ENCODE results near the gene PRKCA.

GRCh38 chr17:66633317-66633965, 331.0 kb downstream of the PRKCA start:
- TF ChIP-seq CTCF (IDR thresholded peaks at IDR 0.05; ENCODE audit: insufficient read depth, low read length) = no peak
- no peak for TF ChIP-seq POLR2AphosphoS5 (IDR thresholded peaks at IDR 0.05; ENCODE audit: low read depth)
- TF ChIP-seq REST (IDR thresholded peaks at IDR 0.05; ENCODE audit: insufficient replicate concordance, low read depth) = no peak
- no peak for TF ChIP-seq SPI1 (IDR thresholded peaks at IDR 0.05; ENCODE audit: borderline replicate concordance, low read depth)

Data from HL-60 (cell line).